Gastroesophageal sphincter (tissue), 4 donors: Measurements from ENCODE around the gene SCT. TPM values are rescaled to one million over a fixed set of nuclear protein-coding genes. Genes with fewer than 3 reads are reported as not detected.
A peak's percentile ranks its signal among the peaks of the same experiment; 100 is the strongest.

ENCODE experiments used
- ATAC-seq: fragments of 150-250 bp; one replicate; pipeline ENCODE4 v1.9.1; 2016; ENCODE audit warnings: mild to moderate bottlenecking, moderate library complexity
- H3K27ac ChIP-seq, 4 donors: fragments of 200-600 bp; sonication (generic) in 3 of 4; 1 replicate in 3 of 4; 2 replicates in 1 of 4; pipeline ENCODE4 v1.5.1; 2016 to 2019
- H3K27me3 ChIP-seq: fragments of 200-600 bp; sonication (generic); one replicate; pipeline ENCODE4 v1.5.1; 2019
- H3K36me3 ChIP-seq, 2 donors: fragments of 200-600 bp; sonication (generic); one replicate each; pipeline ENCODE4 v1.5.1; 2019; ENCODE audit warnings: control low read depth in 1 of 2
- H3K4me1 ChIP-seq, 3 donors: fragments of 200-600 bp; sonication (generic); 1 replicate in 2 of 3; 2 replicates in 1 of 3; pipeline ENCODE4 v1.5.1; 2016 to 2019; ENCODE audit warnings: control low read depth in 2 of 3
- H3K4me3 ChIP-seq, 2 donors: fragments of 200-600 bp; sonication (generic); one replicate each; pipeline ENCODE4 v1.5.1; 2019; ENCODE audit warnings: mild to moderate bottlenecking in 1 of 2, moderate library complexity in 1 of 2
- H3K9me3 ChIP-seq, 3 donors: fragments of 200-600 bp; sonication (generic); one replicate each; pipeline ENCODE4 v1.5.1; 2017 to 2019; ENCODE audit warnings: control low read depth in 2 of 3
- CTCF ChIP-seq, 4 experiments: fragments of 200-600 bp in 2 of 4; fragments of 450-650 bp in 2 of 4; sonication (generic) in 1 of 4; IDR thresholded peaks; one replicate each; pipeline ENCODE4 v1.5.1; 2017 to 2019; ENCODE audit warnings: antibody characterized with exemption in 4 of 4, mild to moderate bottlenecking in 2 of 4, moderate library complexity in 2 of 4
- EP300 ChIP-seq: sonication (generic); formaldehyde crosslinking; IDR thresholded peaks from one replicate; pipeline ENCODE4 v1.6.1; 2017; ENCODE audit warnings: antibody characterized with exemption, mild to moderate bottlenecking
- POLR2A ChIP-seq, 2 donors: fragments of 450-650 bp; IDR thresholded peaks; one replicate each; pipeline ENCODE4 v1.6.1; 2017; ENCODE audit warnings: antibody characterized with exemption in 2 of 2, mild to moderate bottlenecking in 2 of 2, moderate library complexity in 1 of 2
- POLR2AphosphoS5 ChIP-seq: sonication (generic); formaldehyde crosslinking; IDR thresholded peaks from one replicate; pipeline ENCODE4 v1.6.1; 2017; ENCODE audit warnings: antibody characterized with exemption
- WGBS, 2 donors: methylation state at CpG; one replicate each; pipeline ENCODE4 v1.1.5; 2018; ENCODE audit warnings: low coverage in 1 of 2; 5-methylcytosine and 5-hydroxymethylcytosine counted together
- total RNA-seq, 4 donors: library from RNA; depleted of rRNA; stranded (reverse); fragments of >200 nt; gene quantifications; one replicate each; pipeline ENCODE4 v1.1.0, GENCODE V29; 2016

SCT gene
- total RNA-seq, 4 donors from 2014 or later, result not detected

GRCh38 chr11:616320-617198 is 10.4 kb downstream of the SCT start:
- Histone ChIP-seq H3K36me3 (peaks cover 0 to 57% of the 10 kb centered on the region in 2 donors), H3K9me3 (no peaks in the 10 kb centered on the region), H3K27me3 (no peaks in the 10 kb centered on the region), H3K4me1 (peaks cover 0 to 44% (median 28%) of the 10 kb centered on the region in 3 donors), H3K27ac (peak overlapping the region in 3 of 4 donors; percentile 87 to 94 (median 93)), H3K4me3 (peak overlapping the region in 1 of 2 donors; percentile 75)
- 69 to 80% methylated on average over 8 to 17 of the region's 39 CpGs for WGBS, 2 donors
- TF ChIP-seq CTCF (IDR thresholded peaks at IDR 0.05), result no peak
- TF ChIP-seq POLR2A (IDR thresholded peaks at IDR 0.05), result no peak
- no peak for TF ChIP-seq EP300
- no peak for TF ChIP-seq POLR2AphosphoS5
- ATAC-seq, result no peak

- Histone ChIP-seq H3K4me1 (peaks cover 0 to 44% (median 28%) of the 10 kb centered on the region in 3 donors), H3K9me3 (no peaks in the 10 kb centered on the region), H3K4me3 (peak within 1 kb of the TSS; percentile 44 to 75), H3K27ac (peak within 1 kb of the TSS; percentile 51 to 94 (median 90)), H3K36me3 (peaks cover 0 to 64% of the 10 kb centered on the region in 2 donors), H3K27me3 (no peaks in the 10 kb centered on the region)
- WGBS, 2 donors, result 28% methylated on average over 8 of the region's 66 CpGs; no CpG with 5 or more reads in 1 of the 2 donors
- ATAC-seq, result peak; percentile 92
- TF ChIP-seq EP300 (no peak), POLR2A (IDR thresholded peaks at IDR 0.05) (peak; percentile 60 to 71), POLR2AphosphoS5 (peak; percentile 68)
Measured at GRCh38 chr11:615504-616319, 11.3 kb downstream of the SCT start, which contains the start of gene IRF7. Gene IRF7, minus strand, starts transcription at chr11:615950. Its CDS starts 586 bp downstream, at chr11:615364.

- ATAC-seq, result no peak
- peak overlapping the region; percentile 51 to 94 (median 90) for H3K27ac ChIP-seq
- WGBS, 2 donors, result 88% methylated on average over 10 of the region's 68 CpGs; no CpG with 5 or more reads in 1 of the 2 donors
- no peak for TF ChIP-seq CTCF (IDR thresholded peaks at IDR 0.05)
- no peak for TF ChIP-seq EP300
- TF ChIP-seq POLR2AphosphoS5, result no peak
- TF ChIP-seq POLR2A (IDR thresholded peaks at IDR 0.05), result no peak
- peaks cover 0 to 68% of the 10 kb centered on the region in 2 donors for H3K36me3 ChIP-seq
- H3K4me3 ChIP-seq, result peak overlapping the region; percentile 44 to 75
- H3K9me3 ChIP-seq, result no peaks in the 10 kb centered on the region
- no peaks in the 10 kb centered on the region for H3K27me3 ChIP-seq
- peaks cover 0 to 44% (median 28%) of the 10 kb centered on the region in 3 donors for H3K4me1 ChIP-seq
Measured at GRCh38 chr11:614623-615503, 12.1 kb downstream of the SCT start.

GRCh38 chr11:614021-614622 is 12.9 kb downstream of the SCT start:
- ATAC-seq, result no peak
- no peaks in the 10 kb centered on the region for H3K27me3 ChIP-seq
- 83% methylated on average over 4 of the region's 14 CpGs; no CpG with 5 or more reads in 1 of the 2 donors for WGBS, 2 donors
- no peaks in the 10 kb centered on the region for H3K9me3 ChIP-seq
- peaks cover 0 to 68% of the 10 kb centered on the region in 2 donors for H3K36me3 ChIP-seq
- peak overlapping the region in 1 of 2 donors; percentile 75 for H3K4me3 ChIP-seq
- peak overlapping the region in 3 of 4 donors; percentile 87 to 94 (median 93) for H3K27ac ChIP-seq
- H3K4me1 ChIP-seq, result peaks cover 0 to 44% (median 28%) of the 10 kb centered on the region in 3 donors
- TF ChIP-seq POLR2A (IDR thresholded peaks at IDR 0.05), result no peak
- no peak for TF ChIP-seq EP300
- TF ChIP-seq POLR2AphosphoS5, result no peak
- no peak for TF ChIP-seq CTCF (IDR thresholded peaks at IDR 0.05)
